Activated CD4-positive, alpha-beta memory T cell treated with anti-CD3 and anti-CD28 coated beads for 36 hours (primary cell): ENCODE results near the gene TMEM213. TPM values are rescaled to one million over a fixed set of nuclear protein-coding genes. Genes with fewer than 3 reads are reported as not detected.

Source experiments
- CTCF ChIA-PET: fragments of 350-600 bp; sonication (Branson Sonifier 250); formaldehyde crosslinking; loops from one replicate; lab custom pipeline; 2021; ENCODE audit warnings: antibody characterized with exemption, inconsistent platforms; lab: Charles Lee
- POLR2A ChIA-PET: fragments of 350-600 bp; sonication (Branson Sonifier 250); formaldehyde crosslinking; loops from one replicate; lab custom pipeline; 2021; ENCODE audit warnings: antibody characterized with exemption; lab: Charles Lee
- DNase-seq: peaks from one replicate; pipeline ENCODE4 v3.0.0-alpha.2; 2020
- H3K27ac Mint-ChIP-seq: one replicate; pipeline ENCODE4 v1.8.0; 2021; ENCODE audit warnings: mixed read lengths
- H3K27me3 Mint-ChIP-seq: one replicate; pipeline ENCODE4 v1.8.0; 2021; ENCODE audit warnings: mixed read lengths
- H3K36me3 Mint-ChIP-seq: one replicate; pipeline ENCODE4 v1.8.0; 2021; ENCODE audit warnings: mixed read lengths
- H3K4me1 Mint-ChIP-seq: one replicate; pipeline ENCODE4 v1.8.0; 2021; ENCODE audit warnings: low read depth, mixed read lengths
- H3K4me3 Mint-ChIP-seq: one replicate; pipeline ENCODE4 v1.8.0; 2021; ENCODE audit warnings: mild to moderate bottlenecking, mixed read lengths
- H3K9me3 Mint-ChIP-seq: one replicate; pipeline ENCODE4 v1.8.0; 2021; ENCODE audit warnings: mixed read lengths
- intact Hi-C: fragments of 100-400 bp; cut with micrococcal nuclease; formaldehyde crosslinking; loops from one replicate; pipeline ENCODE4 v1.15.1; 2023
- total RNA-seq, 2 experiments: library from RNA; stranded (reverse); gene quantifications; one replicate each; pipeline ENCODE4 v1.2.3, GENCODE V29; 2021

Gene TMEM213
- total RNA-seq, 2 experiments from 2014 or later, result 0.19 to 0.39 TPM

DNA sequence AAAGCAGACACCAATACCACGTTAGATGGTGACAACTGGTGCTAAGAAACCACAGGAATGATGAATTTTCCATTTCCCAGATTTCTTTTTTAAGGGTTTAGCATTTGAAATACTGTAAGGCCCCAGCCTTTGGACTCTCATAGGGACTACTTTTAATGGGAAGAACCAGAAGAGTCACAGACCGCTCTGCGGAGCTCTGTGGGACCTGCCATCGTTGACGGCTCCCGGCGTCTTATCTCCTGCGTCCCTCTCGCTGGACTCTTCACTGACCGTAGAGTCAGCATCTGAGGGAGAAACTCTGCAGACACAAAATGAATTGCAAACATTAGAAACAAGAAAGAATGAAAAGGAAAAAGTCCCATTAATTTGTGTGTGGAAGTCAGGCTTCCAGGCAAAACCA is 81.6 kb downstream of the TMEM213 start:
- no peaks in the 10 kb centered on the region for H3K9me3 Mint-ChIP-seq
- H3K27ac Mint-ChIP-seq, result no peak overlapping the region
- DNase-seq, result no peak
- H3K36me3 Mint-ChIP-seq, result no peaks in the 10 kb centered on the region
- no peaks in the 10 kb centered on the region for H3K27me3 Mint-ChIP-seq
- ChIA-PET POLR2A (no interaction called here), CTCF (no interaction called here)
- no peak overlapping the region for H3K4me3 Mint-ChIP-seq
- intact Hi-C loops, result loop anchor here (5.0 kb wide), 3 partner anchors 417 to 947 kb away; partner anchors contain the start of genes CREB3L2 and TRIM24
- H3K4me1 Mint-ChIP-seq, result peaks cover 36% of the 10 kb centered on the region

DNA sequence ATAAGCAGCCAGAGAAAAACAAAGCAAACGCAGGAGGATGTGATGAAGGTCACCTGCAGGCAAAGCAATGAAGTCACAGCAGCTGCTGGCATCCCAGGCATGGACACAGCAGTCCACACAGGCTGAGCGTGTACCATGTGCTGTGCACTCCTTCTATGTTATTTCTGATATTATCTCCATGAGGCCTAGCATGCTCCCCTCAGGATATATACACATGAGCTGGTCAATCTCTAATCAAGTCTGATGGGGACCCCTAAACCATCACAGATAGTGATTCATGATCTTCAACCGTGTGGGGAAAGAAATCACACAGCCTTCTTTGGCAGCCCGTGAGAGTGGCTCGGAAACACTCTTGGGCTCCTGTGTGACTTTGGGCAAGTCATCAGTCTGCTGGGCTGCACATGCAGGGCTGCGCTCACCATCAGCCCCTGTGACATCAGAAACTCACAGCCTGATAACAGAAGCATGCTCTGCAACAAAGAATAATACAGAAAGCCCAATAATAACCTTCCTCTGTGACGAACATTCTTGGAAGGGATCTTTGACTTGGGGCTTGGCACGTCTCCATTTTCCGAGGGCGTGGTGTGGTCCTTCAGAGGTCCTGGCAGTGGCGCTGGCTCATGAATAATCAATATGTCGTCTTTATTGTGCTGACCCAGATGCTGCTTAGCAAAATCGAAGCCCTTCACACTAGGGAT is 83.2 kb downstream of the TMEM213 start:
- H3K4me1 Mint-ChIP-seq, result peaks cover 23% of the 10 kb centered on the region
- H3K4me3 Mint-ChIP-seq, result no peak overlapping the region
- ChIA-PET CTCF (no interaction called here), POLR2A (no interaction called here)
- no peaks in the 10 kb centered on the region for H3K9me3 Mint-ChIP-seq
- no peak overlapping the region for H3K27ac Mint-ChIP-seq
- DNase-seq, result no peak
- H3K36me3 Mint-ChIP-seq, result no peaks in the 10 kb centered on the region
- intact Hi-C loops, result loop anchor here (10.0 kb wide), 1 partner anchor 464 kb away; the partner anchor contains the start of gene FMC1
- H3K27me3 Mint-ChIP-seq, result no peaks in the 10 kb centered on the region

DNA sequence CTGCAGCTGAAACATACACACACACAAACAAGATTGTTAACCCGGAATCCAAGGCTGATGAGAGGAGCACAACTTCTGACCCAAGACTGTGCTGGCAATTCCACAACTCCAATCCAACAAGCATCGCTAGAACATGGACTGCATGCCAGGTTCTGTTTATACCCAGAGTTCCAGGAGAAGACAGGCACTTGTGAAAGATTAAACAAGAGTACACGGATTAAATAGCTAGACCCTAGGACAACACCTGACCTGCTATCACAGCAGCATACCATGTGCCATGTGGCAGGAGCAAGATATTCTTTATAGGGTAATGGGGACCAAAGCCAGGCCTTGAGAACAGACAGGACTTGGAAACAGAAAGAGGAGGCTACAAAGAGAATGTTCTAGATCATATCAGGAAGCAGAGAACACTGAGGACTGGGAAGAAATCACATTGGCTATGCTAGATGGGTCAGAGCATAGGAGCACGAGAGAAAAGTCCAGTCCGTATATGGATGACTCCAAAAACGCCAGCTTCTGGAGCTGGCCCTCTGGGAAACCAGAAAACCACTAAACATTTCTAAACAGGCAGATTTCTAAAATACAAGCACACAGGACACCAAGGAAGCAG is 83.9 kb downstream of the TMEM213 start:
- Mint-ChIP-seq H3K27ac (peak overlapping the region; percentile 68), H3K4me1 (peaks cover 21% of the 10 kb centered on the region), H3K9me3 (no peaks in the 10 kb centered on the region), H3K36me3 (no peaks in the 10 kb centered on the region), H3K27me3 (no peaks in the 10 kb centered on the region), H3K4me3 (no peak overlapping the region)
- ChIA-PET POLR2A (no interaction called here), CTCF (interaction anchor here (0.5 to 0.8 kb wide), 2 partner anchors 97 to 635 kb away, joined by 3 to 4 read pairs; no protein-coding TSS in a partner anchor)
- DNase-seq, result no peak
- intact Hi-C loops, result loop anchor here (10.0 kb wide), 1 partner anchor 463 kb away; the partner anchor contains the start of gene FMC1

DNA sequence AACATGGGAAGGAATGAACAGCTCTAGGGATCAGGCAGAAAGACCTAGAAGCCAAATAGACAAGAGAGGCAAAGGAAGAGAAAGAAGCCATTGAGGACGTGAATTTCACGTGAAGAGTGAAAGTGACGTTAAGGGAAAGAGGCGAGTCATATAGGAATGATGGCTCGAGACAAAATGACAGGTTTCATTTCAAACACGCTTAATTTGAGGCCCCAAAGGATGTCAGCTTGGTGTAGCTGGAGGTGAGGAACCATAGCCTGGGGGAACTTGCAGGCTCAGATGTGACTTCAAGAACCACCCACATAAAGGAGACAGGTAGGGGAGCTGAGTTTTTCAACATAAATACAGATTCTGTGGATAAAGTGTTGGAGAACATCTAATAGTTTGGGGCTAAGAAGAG is 84.5 kb downstream of the TMEM213 start:
- intact Hi-C loops, result loop anchor here (10.0 kb wide), 1 partner anchor 463 kb away; the partner anchor contains the start of gene FMC1
- H3K27me3 Mint-ChIP-seq, result no peaks in the 10 kb centered on the region
- H3K4me1 Mint-ChIP-seq, result peaks cover 19% of the 10 kb centered on the region
- peak; percentile 50 for DNase-seq
- H3K4me3 Mint-ChIP-seq, result peak overlapping the region; percentile 7
- peak overlapping the region; percentile 68 for H3K27ac Mint-ChIP-seq
- ChIA-PET CTCF (interaction anchor here (0.5 to 0.8 kb wide), 2 partner anchors 97 to 635 kb away, joined by 3 to 4 read pairs; no protein-coding TSS in a partner anchor), POLR2A (no interaction called here)
- H3K9me3 Mint-ChIP-seq, result no peaks in the 10 kb centered on the region
- no peaks in the 10 kb centered on the region for H3K36me3 Mint-ChIP-seq

DNA sequence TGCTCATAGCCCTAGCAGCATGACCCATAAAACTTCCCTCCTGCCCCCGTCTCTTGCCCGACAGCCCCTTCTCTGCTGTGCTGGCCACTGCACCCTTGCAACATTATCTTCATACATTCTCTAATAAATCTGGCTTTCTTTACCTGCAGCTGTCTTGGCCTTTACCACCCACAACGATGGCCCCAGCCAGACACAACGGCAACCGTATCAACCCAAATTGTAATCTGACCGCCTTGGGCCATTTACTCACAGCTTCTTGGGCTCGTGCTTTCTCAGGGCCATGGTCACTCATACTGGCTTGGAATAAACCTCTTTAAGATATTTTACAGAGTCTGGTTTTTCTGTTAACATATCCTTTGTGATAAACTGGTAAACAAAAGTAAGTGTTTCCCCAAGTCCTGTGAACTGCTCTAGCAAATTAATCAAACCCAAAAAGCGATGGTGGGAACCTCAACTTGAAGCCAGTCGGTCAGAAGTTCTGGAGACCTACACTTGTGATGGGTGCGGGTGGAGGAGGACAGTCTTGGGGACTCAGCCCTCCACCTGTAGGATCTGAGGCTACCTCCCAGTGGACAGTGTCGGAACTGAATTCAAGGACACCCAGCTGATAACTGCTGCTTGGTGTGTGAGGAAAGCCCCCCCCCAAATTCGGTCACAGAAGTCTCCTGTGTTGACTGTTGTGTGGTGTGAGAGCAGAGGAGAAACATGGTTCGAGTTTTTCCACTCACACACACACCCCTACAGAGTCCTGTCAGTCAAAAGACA is 87.8 kb downstream of the TMEM213 start:
- Mint-ChIP-seq H3K27ac (no peak overlapping the region), H3K9me3 (no peaks in the 10 kb centered on the region), H3K27me3 (no peaks in the 10 kb centered on the region), H3K36me3 (no peaks in the 10 kb centered on the region), H3K4me3 (no peak overlapping the region), H3K4me1 (peaks cover 19% of the 10 kb centered on the region)
- no peak for DNase-seq
- ChIA-PET POLR2A (interaction anchor here (0.6 kb wide), 1 partner anchor 143 kb away, joined by 3 read pairs; no protein-coding TSS in a partner anchor), CTCF (interaction anchor here (0.6 to 3.1 kb wide), 33 partner anchors 10 to 1177 kb away, joined by 3 to 60 read pairs (median 5); partner anchors contain the start of genes CREB3L2 and PARP12)
- intact Hi-C loops, result loop anchor here (1.0 to 10.0 kb wide), 6 partner anchors 9 to 459 kb away; partner anchors contain the start of gene FMC1

DNA sequence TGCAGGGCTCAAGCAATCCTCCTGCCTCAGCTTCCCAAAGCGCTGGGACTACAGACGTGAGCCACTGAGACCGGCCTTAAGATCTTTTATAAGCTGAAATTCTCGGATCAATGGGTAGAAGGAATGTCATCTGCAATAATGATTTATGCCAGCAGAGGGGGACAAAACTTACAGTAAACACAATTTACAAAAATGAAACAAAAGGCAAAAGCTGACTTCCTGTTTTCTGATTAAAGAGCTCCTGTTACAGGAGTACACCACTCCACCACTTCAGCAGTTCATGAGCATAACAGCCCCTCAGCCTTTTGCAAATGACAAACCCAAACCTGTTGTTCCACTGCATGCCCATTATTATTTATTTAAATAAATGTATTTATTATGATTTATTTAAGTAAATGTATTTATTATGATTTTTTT is 88.7 kb downstream of the TMEM213 start:
- Mint-ChIP-seq H3K4me1 (peaks cover 15% of the 10 kb centered on the region), H3K36me3 (no peaks in the 10 kb centered on the region), H3K27ac (peak overlapping the region; percentile 62), H3K9me3 (no peaks in the 10 kb centered on the region), H3K4me3 (no peak overlapping the region), H3K27me3 (no peaks in the 10 kb centered on the region)
- POLR2A ChIA-PET, result interaction anchor here (0.6 kb wide), 1 partner anchor 142 kb away, joined by 3 read pairs; no protein-coding TSS in a partner anchor
- CTCF ChIA-PET, result interaction anchor here (0.6 to 3.1 kb wide), 48 partner anchors 9 to 1176 kb away, joined by 3 to 60 read pairs (median 4); partner anchors contain the start of genes CREB3L2 and PARP12
- peak; percentile 28 for DNase-seq
- intact Hi-C loops, result loop anchor here (1.0 to 10.0 kb wide), 6 partner anchors 10 to 458 kb away; partner anchors contain the start of gene FMC1

DNA sequence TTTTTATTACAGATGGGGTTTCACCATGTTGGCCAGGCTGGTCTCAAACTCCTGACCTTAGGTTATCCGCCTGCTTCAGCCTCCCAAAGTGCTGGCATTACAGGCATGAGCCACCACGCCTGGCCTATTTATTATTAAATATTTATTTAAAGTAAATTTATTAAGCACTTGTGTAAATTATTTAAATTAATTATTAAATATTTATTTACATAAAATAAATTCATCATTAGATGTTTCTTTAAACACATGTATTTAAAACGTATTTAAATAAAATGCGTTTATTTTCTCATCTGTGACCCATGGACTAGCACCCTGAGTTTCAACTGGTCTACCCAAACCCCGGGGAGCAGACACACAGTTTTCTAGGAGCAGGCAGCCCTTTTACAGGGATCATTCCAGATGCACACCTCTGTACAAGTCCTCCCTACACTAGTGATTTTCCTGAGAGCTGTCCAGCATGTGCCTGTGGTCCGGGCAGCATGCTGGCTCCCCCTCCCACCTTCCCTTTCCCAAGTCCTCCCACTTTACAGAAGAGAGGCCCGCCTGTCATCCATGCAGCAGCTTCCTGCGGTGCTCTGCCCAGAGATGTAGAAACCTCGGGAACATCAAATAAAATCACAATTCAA is 89.4 kb downstream of the TMEM213 start:
- Mint-ChIP-seq H3K4me3 (no peak overlapping the region), H3K27ac (peak overlapping the region; percentile 13), H3K27me3 (no peaks in the 10 kb centered on the region), H3K9me3 (no peaks in the 10 kb centered on the region), H3K4me1 (peaks cover 8% of the 10 kb centered on the region), H3K36me3 (no peaks in the 10 kb centered on the region)
- intact Hi-C loops, result loop anchor here (2.0 to 10.0 kb wide), 3 partner anchors 188 to 458 kb away; partner anchors contain the start of gene FMC1
- ChIA-PET POLR2A (no interaction called here), CTCF (interaction anchor here (0.7 to 3.1 kb wide), 45 partner anchors 9 to 1176 kb away, joined by 3 to 60 read pairs (median 5); partner anchors contain the start of genes CREB3L2 and PARP12)
- DNase-seq, result no peak

Other genes with a start within 250 kb of the TMEM213 start
- not detected for gene SVOPL, start 96.6 kb upstream of the TMEM213 start, total RNA-seq
- 1 to 10 TPM; 1.7 TPM for gene ATP6V0A4, start 202 bp downstream of the TMEM213 start, total RNA-seq
- under 1 TPM; 0.85 to 0.95 TPM for gene KIAA1549, start 183.4 kb downstream of the TMEM213 start, total RNA-seq
- 10 to 100 TPM; 11.8 to 14.7 TPM for gene ZC3HAV1L, start 238.0 kb downstream of the TMEM213 start, total RNA-seq